Kidney (tissue), 14 donors: ENCODE measurements around the gene HAPSTR1. TPM values are rescaled to one million over a fixed set of nuclear protein-coding genes. Genes with fewer than 3 reads are reported as not detected.

Experiments used
- DNase-seq, 5 donors: peaks; one replicate each; pipeline ENCODE4 v3.0.0-alpha.2; 2013 to 2020
- FAIRE-seq: peaks from 2 replicates; lab custom pipeline; 2012; peaks lifted over from hg19 to GRCh38; lab: Jason Lieb, UNC
- H3K27ac ChIP-seq, 2 donors: one replicate each; pipeline ENCODE4 v1.7.0; 2013; ENCODE audit warnings: low read depth in 2 of 2, low read length in 2 of 2, inconsistent platforms in 1 of 2
- H3K27me3 ChIP-seq: one replicate; pipeline ENCODE4 v1.7.1; 2013; ENCODE audit warnings: low read length, inconsistent platforms; ENCODE audit not compliant: control insufficient read depth, insufficient read depth
- H3K36me3 ChIP-seq, 3 donors: one replicate each; pipeline versions ENCODE4 v1.7.0 to v1.7.1; 2013; ENCODE audit warnings: low read length in 3 of 3, control low read depth in 1 of 3, inconsistent platforms in 1 of 3; ENCODE audit not compliant: insufficient read depth in 3 of 3, control insufficient read depth in 2 of 3
- H3K4me1 ChIP-seq, 3 donors: one replicate each; pipeline versions ENCODE4 v1.7.0 to v1.7.1; 2013; ENCODE audit warnings: low read length in 3 of 3, inconsistent platforms in 1 of 3, low read depth in 1 of 3; ENCODE audit not compliant: control insufficient read depth in 2 of 3, insufficient read depth in 2 of 3
- H3K4me3 ChIP-seq, 3 donors: one replicate each; pipeline versions ENCODE4 v1.7.0 to v1.8.1; 2013; ENCODE audit warnings: low read length in 3 of 3, control low read depth in 1 of 3, inconsistent platforms in 1 of 3
- H3K9ac ChIP-seq, 3 donors: one replicate each; pipeline versions ENCODE4 v1.7.0 to v1.7.1; 2013; ENCODE audit warnings: low read length in 3 of 3, control low read depth in 1 of 3, inconsistent platforms in 1 of 3
- H3K9me3 ChIP-seq, 3 donors: one replicate each; pipeline versions ENCODE4 v1.7.0 to v1.7.1; 2013; ENCODE audit warnings: low read length in 3 of 3, control low read depth in 1 of 3, inconsistent platforms in 1 of 3; ENCODE audit not compliant: control insufficient read depth in 2 of 3, insufficient read depth in 1 of 3
- CTCF ChIP-seq: IDR thresholded peaks from 3 replicates; pipeline ENCODE4 v1.5.1; 2012; ENCODE audit warnings: mild to moderate bottlenecking, moderate library complexity, borderline replicate concordance; ENCODE audit not compliant: insufficient read depth; ENCODE audit errors: extremely low read depth
- intact Hi-C: fragments of 100-400 bp; cut with DNase I; formaldehyde crosslinking; loops from one replicate; pipeline ENCODE4 v1.11.1; 2022
- polyA plus RNA-seq: library from polyadenylated mRNA; stranded (reverse); fragments of 350-450 nt; fragmentation: Illumina TruSeq; extraction: RNeasy Lipid Tissue Mini Kit (QIAGEN cat#74804); gene quantifications from one replicate; pipeline ENCODE4 v1.2.3, GENCODE V29; 2014; ENCODE audit warnings: low read depth, low replicate concordance; ENCODE audit not compliant: insufficient read depth
- total RNA-seq: library from RNA; stranded (reverse); fragmentation: NEBNext Ultra II Directional; extraction: Animal tissue kit (Norgen Biotek cat#: 25700); gene quantifications from one replicate; pipeline ENCODE4 v1.2.1, GENCODE V29; 2021
- donor health status: control.
- donor health status: control.
- donor health status: control.
- donor health status: control.
- donor health status: control.
- donor health status: DM: yes; HTN: yes; CAD: no.
- donor health status: Normal renal cell carcinoma (clear cell type).

Gene HAPSTR1
- total and polyA plus RNA-seq, 2 donors from 2014 or later, result 14.7 to 77.0 TPM

DNA sequence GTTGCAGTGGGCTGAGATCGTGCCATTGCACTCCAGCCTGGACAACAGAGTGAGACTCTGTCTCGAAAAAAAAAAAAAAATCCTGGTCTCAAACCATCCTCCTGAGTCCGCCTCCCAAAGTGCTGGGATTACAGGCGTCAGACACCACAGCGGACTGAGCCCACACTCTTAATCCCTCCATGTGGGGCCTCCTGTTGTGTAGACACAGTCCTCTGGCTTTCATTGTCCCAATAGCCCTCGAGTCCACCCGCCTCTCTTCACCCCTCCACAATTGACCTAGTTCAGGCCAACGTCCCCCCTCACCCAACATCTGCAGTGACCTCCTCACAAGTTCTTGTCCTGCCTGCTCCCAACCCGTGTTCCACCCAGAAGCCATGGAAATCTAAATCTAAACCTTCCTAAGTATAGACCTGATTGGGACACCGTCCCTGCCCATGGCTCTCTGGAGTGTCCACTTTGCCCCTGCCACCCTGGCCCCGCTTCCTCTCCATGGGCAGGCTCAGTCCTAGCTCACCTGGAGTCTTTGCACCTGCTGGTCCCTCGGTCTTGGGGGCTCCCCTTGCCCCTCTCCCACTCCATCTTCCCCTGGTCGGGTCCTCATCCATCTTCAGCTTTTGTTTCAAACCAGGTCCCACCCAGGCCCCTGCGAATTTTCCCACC is 46.7 kb downstream of the HAPSTR1 start:
- peak in 1 of 5 donors; percentile 14 for DNase-seq
- intact Hi-C loops, result no loop called here
- TF ChIP-seq CTCF, result no peak
- Histone ChIP-seq H3K27me3 (no peaks in the 10 kb centered on the region), H3K4me1 (peaks cover 0 to 5% (median 0%) of the 10 kb centered on the region in 3 donors), H3K27ac (no peak overlapping the region), H3K36me3 (no peaks in the 10 kb centered on the region), H3K4me3 (no peak overlapping the region), H3K9ac (no peak overlapping the region), H3K9me3 (no peaks in the 10 kb centered on the region)
- no peak for FAIRE-seq

- Histone ChIP-seq H3K27me3 (no peaks in the 10 kb centered on the region), H3K27ac (no peak overlapping the region), H3K4me1 (peaks cover 0 to 5% (median 0%) of the 10 kb centered on the region in 3 donors), H3K36me3 (no peaks in the 10 kb centered on the region), H3K4me3 (no peak overlapping the region), H3K9me3 (no peaks in the 10 kb centered on the region), H3K9ac (no peak overlapping the region)
- DNase-seq (peak; percentile 76 to 86 (median 81)), FAIRE-seq (no peak)
- intact Hi-C loops, result no loop called here
- peak; percentile 67 for TF ChIP-seq CTCF
Measured at GRCh38 chr16:9138731-9139501, 47.5 kb downstream of the HAPSTR1 start.

DNA sequence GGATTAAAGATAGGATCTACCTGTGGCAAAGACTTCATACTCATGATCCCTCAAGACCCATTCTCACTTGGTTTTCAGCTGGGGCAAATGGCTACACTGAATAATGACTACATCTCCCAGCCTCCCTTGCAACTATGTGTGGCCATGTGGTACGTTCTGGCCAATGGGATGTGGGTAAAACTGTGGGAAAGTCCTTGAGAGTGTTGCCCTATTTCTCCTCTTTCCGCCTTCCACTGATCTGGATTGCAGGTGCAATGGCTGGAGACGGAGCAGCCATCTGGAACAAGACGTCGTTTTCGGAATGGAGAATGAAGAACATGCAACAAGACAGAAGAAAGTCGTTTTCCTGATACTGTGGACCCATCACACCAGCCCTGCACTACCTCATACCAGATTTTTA is 48.5 kb downstream of the HAPSTR1 start:
- intact Hi-C loops, result no loop called here
- H3K4me1 ChIP-seq, result peaks cover 0 to 5% (median 0%) of the 10 kb centered on the region in 3 donors
- H3K4me3 ChIP-seq, result no peak overlapping the region
- no peak overlapping the region for H3K9ac ChIP-seq
- H3K36me3 ChIP-seq, result no peaks in the 10 kb centered on the region
- no peak for TF ChIP-seq CTCF
- H3K27me3 ChIP-seq, result no peaks in the 10 kb centered on the region
- FAIRE-seq (no peak), DNase-seq (peak in 2 of 5 donors; percentile 23 to 42)
- no peaks in the 10 kb centered on the region for H3K9me3 ChIP-seq
- no peak overlapping the region for H3K27ac ChIP-seq

Other genes with a start within 250 kb of the HAPSTR1 start
- gene CARHSP1, start 222.6 kb upstream of the HAPSTR1 start, total RNA-seq, result 134 TPM
- gene CARHSP1, start 222.6 kb upstream of the HAPSTR1 start, polyA plus RNA-seq, result 130 TPM
- gene LITAFD, start 209.3 kb upstream of the HAPSTR1 start, total RNA-seq, result not detected
- gene LITAFD, start 209.3 kb upstream of the HAPSTR1 start, polyA plus RNA-seq, result not detected
- gene USP7, start 127.7 kb upstream of the HAPSTR1 start, total RNA-seq, result 92.0 TPM
- 26.7 TPM for gene USP7, start 127.7 kb upstream of the HAPSTR1 start, polyA plus RNA-seq